BLaER1 treated with 17β-estradiol and CSF1 and Interleukin-3, amounts not matched to agents 10 nM and 100 nM (cell line): Measurements from ENCODE around the gene HOXC6.

Experiments
- H3K27ac ChIP-seq, 11 experiments: shearing (Covaris generic); formaldehyde crosslinking; 2 replicates each; pipeline ENCODE4 v1.8.1; 2022
- H3K27me3 ChIP-seq, 11 experiments: shearing (Covaris generic); formaldehyde crosslinking; 2 replicates each; pipeline ENCODE4 v1.8.1; 2022
- H3K36me3 ChIP-seq, 11 experiments: shearing (Covaris generic); formaldehyde crosslinking; 2 replicates each; pipeline ENCODE4 v1.8.1; 2022
- H3K4me1 ChIP-seq, 10 experiments: shearing (Covaris generic); formaldehyde crosslinking; 2 replicates each; pipeline ENCODE4 v1.8.1; 2022
- H3K4me2 ChIP-seq, 11 experiments: shearing (Covaris generic); formaldehyde crosslinking; 2 replicates each; pipeline ENCODE4 v1.8.1; 2022
- H3K4me3 ChIP-seq, 10 experiments: shearing (Covaris generic); formaldehyde crosslinking; 2 replicates each; pipeline ENCODE4 v1.8.1; 2022
- H3K9ac ChIP-seq, 11 experiments: shearing (Covaris generic); formaldehyde crosslinking; 2 replicates each; pipeline ENCODE4 v1.8.1; 2022
- H3K9me3 ChIP-seq, 11 experiments: shearing (Covaris generic); formaldehyde crosslinking; replicated peaks in 1 of 11; 2 replicates each; pipeline ENCODE4 v1.8.1; 2022
- H4K20me1 ChIP-seq, 11 experiments: shearing (Covaris generic); formaldehyde crosslinking; 2 replicates each; pipeline ENCODE4 v1.8.1; 2022
- Cebpa-rat ChIP-seq, 11 experiments: shearing (Covaris generic); IDR thresholded peaks; 2 replicates each; pipeline ENCODE4 v1.8.1; 2022

The HOXC6 gene

GRCh38 chr12:54015018-54015931 lies 13.0 kb upstream of the HOXC6 start:
- peaks cover 0 to 7% (median 0%) of the 10 kb centered on the region in 10 experiments; a peak in 3 of 20 replicates for H3K4me1 ChIP-seq
- no peak overlapping the region for H3K4me3 ChIP-seq
- H3K4me2 ChIP-seq, result no peak overlapping the region
- TF ChIP-seq Cebpa-rat (IDR thresholded peaks at IDR 0.05), result no peak
- peaks cover 0 to 89% (median 66%) of the 10 kb centered on the region in 11 experiments; a peak in 18 of 22 replicates for H4K20me1 ChIP-seq
- no peak overlapping the region for H3K9ac ChIP-seq
- peaks cover 100% of the 10 kb centered on the region in 11 experiments for H3K27me3 ChIP-seq
- H3K36me3 ChIP-seq, result no peaks in the 10 kb centered on the region
- H3K9me3 ChIP-seq, result peaks cover 0 to 38% (median 5%) of the 10 kb centered on the region in 11 experiments; a peak in 8 of 22 replicates
- no peak overlapping the region for H3K27ac ChIP-seq

- no peak overlapping the region for H3K27ac ChIP-seq
Measured at GRCh38 chr12:54016051-54016450, 12.2 kb upstream of the HOXC6 start.

GRCh38 chr12:54016478-54016964 lies 11.7 kb upstream of the HOXC6 start:
- H3K4me1 ChIP-seq, result peaks cover 0 to under 1% (median 0%) of the 10 kb centered on the region in 10 experiments; a peak in 2 of 20 replicates
- no peaks in the 10 kb centered on the region for H3K36me3 ChIP-seq
- no peak overlapping the region for H3K4me3 ChIP-seq
- H3K4me2 ChIP-seq, result no peak overlapping the region
- H3K9ac ChIP-seq, result no peak overlapping the region
- peaks cover 100% of the 10 kb centered on the region in 11 experiments for H3K27me3 ChIP-seq
- no peak for TF ChIP-seq Cebpa-rat (IDR thresholded peaks at IDR 0.05)
- no peak overlapping the region for H3K27ac ChIP-seq
- peaks cover 0 to 89% (median 66%) of the 10 kb centered on the region in 11 experiments; a peak in 18 of 22 replicates for H4K20me1 ChIP-seq
- peaks cover 0 to 38% (median 5%) of the 10 kb centered on the region in 11 experiments; a peak in 8 of 22 replicates for H3K9me3 ChIP-seq

More at GRCh38 chr12:54016051-54016450, 12.2 kb upstream of the HOXC6 start:
- H3K9ac ChIP-seq, result no peak overlapping the region
- H3K4me3 ChIP-seq, result no peak overlapping the region
- H3K27me3 ChIP-seq, result peaks cover 100% of the 10 kb centered on the region in 11 experiments
- no peak for TF ChIP-seq Cebpa-rat (IDR thresholded peaks at IDR 0.05)
- H4K20me1 ChIP-seq, result peaks cover 0 to 89% (median 66%) of the 10 kb centered on the region in 11 experiments; a peak in 18 of 22 replicates
- H3K4me2 ChIP-seq, result no peak overlapping the region
- H3K9me3 ChIP-seq, result peaks cover 0 to 38% (median 5%) of the 10 kb centered on the region in 11 experiments; a peak in 8 of 22 replicates
- H3K36me3 ChIP-seq, result no peaks in the 10 kb centered on the region
- peaks cover 0 to 6% (median 0%) of the 10 kb centered on the region in 10 experiments; a peak in 3 of 20 replicates for H3K4me1 ChIP-seq

- Histone ChIP-seq H3K36me3 (no peaks in the 10 kb centered on the region), H3K4me2 (peak overlapping the region in 2 of 11 experiments; percentile 50 to 62; a peak in 2 of 22 replicates), H3K27ac (no peak overlapping the region), H3K4me1 (no peaks in the 10 kb centered on the region; a peak in 1 of 20 replicates), H3K4me3 (0 out of 20 replicates have a peak overlapping the region, but pooled peaks of 2 of the 10 experiments have one; percentile 16 to 24), H3K9ac (no peak overlapping the region), H3K9me3 (peaks cover 0 to 38% (median 5%) of the 10 kb centered on the region in 11 experiments; a peak in 8 of 22 replicates), H3K27me3 (peaks cover 100% of the 10 kb centered on the region in 11 experiments), H4K20me1 (peaks cover 0 to 91% (median 69%) of the 10 kb centered on the region in 11 experiments; a peak in 18 of 22 replicates)
- no peak for TF ChIP-seq Cebpa-rat (IDR thresholded peaks at IDR 0.05)
Measured at GRCh38 chr12:54017027-54017788, 11.0 kb upstream of the HOXC6 start.

- Histone ChIP-seq H3K27ac (no peak overlapping the region), H3K36me3 (no peaks in the 10 kb centered on the region), H3K9ac (no peak overlapping the region), H3K4me1 (no peaks in the 10 kb centered on the region; a peak in 1 of 20 replicates), H3K4me2 (peak overlapping the region in 6 of 11 experiments; percentile 16 to 62 (median 46); a peak in 7 of 22 replicates), H3K9me3 (peaks cover 0 to 35% (median 5%) of the 10 kb centered on the region in 11 experiments; a peak in 8 of 22 replicates), H3K27me3 (peaks cover 100% of the 10 kb centered on the region in 11 experiments), H4K20me1 (peaks cover 0 to 91% (median 65%) of the 10 kb centered on the region in 11 experiments; a peak in 18 of 22 replicates), H3K4me3 (peak overlapping the region in 3 of 10 experiments; percentile 16 to 36 (median 24); a peak in 3 of 20 replicates)
- no peak for TF ChIP-seq Cebpa-rat (IDR thresholded peaks at IDR 0.05)
Measured at GRCh38 chr12:54017878-54018467, 10.3 kb upstream of the HOXC6 start.

GRCh38 chr12:54018468-54018984 lies 9.7 kb upstream of the HOXC6 start:
- no peak overlapping the region for H3K27ac ChIP-seq
- peaks cover 0 to 91% (median 71%) of the 10 kb centered on the region in 11 experiments; a peak in 17 of 22 replicates for H4K20me1 ChIP-seq
- peaks cover 0 to 29% (median 4%) of the 10 kb centered on the region in 11 experiments; a peak in 8 of 22 replicates for H3K9me3 ChIP-seq
- TF ChIP-seq Cebpa-rat (IDR thresholded peaks at IDR 0.05), result no peak
- H3K4me1 ChIP-seq, result no peaks in the 10 kb centered on the region; a peak in 1 of 20 replicates
- peaks cover 100% of the 10 kb centered on the region in 11 experiments for H3K27me3 ChIP-seq
- no peaks in the 10 kb centered on the region for H3K36me3 ChIP-seq
- peak overlapping the region in 2 of 10 experiments; percentile 24 to 36; a peak in 2 of 20 replicates for H3K4me3 ChIP-seq
- H3K4me2 ChIP-seq, result peak overlapping the region in 6 of 11 experiments; percentile 16 to 62 (median 46); a peak in 3 of 22 replicates
- H3K9ac ChIP-seq, result no peak overlapping the region

GRCh38 chr12:54019091-54019811 lies 9.0 kb upstream of the HOXC6 start:
- H3K27ac ChIP-seq, result no peak overlapping the region
- H3K9ac ChIP-seq, result no peak overlapping the region
- H3K36me3 ChIP-seq, result no peaks in the 10 kb centered on the region
- no peak overlapping the region for H3K4me2 ChIP-seq
- peaks cover 100% of the 10 kb centered on the region in 11 experiments for H3K27me3 ChIP-seq
- peaks cover 0 to 91% (median 74%) of the 10 kb centered on the region in 11 experiments; a peak in 17 of 22 replicates for H4K20me1 ChIP-seq
- H3K4me1 ChIP-seq, result no peaks in the 10 kb centered on the region; a peak in 1 of 20 replicates
- no peak overlapping the region for H3K4me3 ChIP-seq
- no peak for TF ChIP-seq Cebpa-rat (IDR thresholded peaks at IDR 0.05)
- peaks cover 0 to 24% (median 4%) of the 10 kb centered on the region in 11 experiments; a peak in 6 of 22 replicates for H3K9me3 ChIP-seq
